SH-SY5Y (cell line): Measurements from ENCODE around the gene ANAPC5.

Source experiments
- GATA2 ChIP-seq: IDR thresholded peaks from 2 replicates; pipeline ENCODE4 v1.6.1; 2011; ENCODE audit warnings: mild to moderate bottlenecking, low read depth, low read length
- GATA3 ChIP-seq: IDR thresholded peaks from 2 replicates; pipeline ENCODE4 v1.6.1; 2011; ENCODE audit warnings: low read depth, mild to moderate bottlenecking, low read length, moderate library complexity

GRCh38 chr12:121326996-121327674 is 25.1 kb downstream of the ANAPC5 start:
- TF ChIP-seq GATA2 (no peak), GATA3 (no peak)
